AG04449 (cell line): Measurements from ENCODE around the gene MSL3B.

Experiments used
- CTCF ChIA-PET: fragments of 350-600 bp; formaldehyde crosslinking; extraction: SDS; loops from one replicate; lab custom pipeline; 2021; ENCODE audit warnings: antibody characterized with exemption; lab: Yijun Ruan, JAX
- POLR2A ChIA-PET: fragments of 400-600, 350-600 bp; formaldehyde crosslinking; extraction: SDS; loops from one replicate; lab custom pipeline; 2020; ENCODE audit warnings: antibody characterized with exemption, inconsistent platforms; lab: Yijun Ruan, JAX
- DNase-seq: peaks from one replicate; pipeline ENCODE4 v3.0.0-alpha.2; 2010; ENCODE audit warnings: low read depth, low spot score
- H3K4me3 ChIP-seq: 2 replicates; pipeline ENCODE4 v1.5.1; 2011; ENCODE audit warnings: low read depth, mild to moderate bottlenecking, control low read depth, low read length
- TF ChIP-seq, protein P1 (sequence below): IDR thresholded peaks from one replicate; pipeline ENCODE4 v1.5.1; 2011; ENCODE audit warnings: mild to moderate bottlenecking, moderate library complexity, low read length, control low read depth, inconsistent platforms; ENCODE audit not compliant: insufficient read depth; ENCODE audit errors: missing control alignments

MSL3B gene

DNA sequence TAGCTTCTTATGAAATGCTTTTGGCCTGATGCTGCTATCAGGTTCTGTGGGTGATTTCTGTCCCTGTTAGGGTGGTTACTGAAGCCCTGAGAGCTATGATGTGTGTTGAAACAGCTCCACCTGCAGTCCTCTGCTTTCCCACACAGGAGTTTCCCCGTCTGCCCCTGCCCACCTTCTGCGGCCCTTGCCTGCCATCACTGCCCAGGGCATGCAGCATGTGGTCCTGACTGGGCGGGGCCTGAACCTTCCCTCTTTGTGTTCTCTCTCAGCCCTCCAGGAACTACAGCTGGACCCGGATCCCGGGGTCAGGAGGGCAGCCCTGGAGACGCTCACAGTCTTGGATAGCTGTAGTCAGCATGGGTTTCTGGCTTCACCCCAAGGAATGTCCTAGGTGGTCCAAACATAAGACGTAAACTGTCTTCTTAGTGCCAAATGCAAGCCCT lies 35.3 kb downstream of the MSL3B start:
- CTCF ChIA-PET, result interaction anchor here (0.7 to 1.9 kb wide), 4 partner anchors 73 to 1091 kb away, joined by 3 to 13 read pairs (median 4); partner anchors contain the start of gene UGT1A1
- H3K4me3 ChIP-seq, result no peak overlapping the region
- TF ChIP-seq, protein P1, sequence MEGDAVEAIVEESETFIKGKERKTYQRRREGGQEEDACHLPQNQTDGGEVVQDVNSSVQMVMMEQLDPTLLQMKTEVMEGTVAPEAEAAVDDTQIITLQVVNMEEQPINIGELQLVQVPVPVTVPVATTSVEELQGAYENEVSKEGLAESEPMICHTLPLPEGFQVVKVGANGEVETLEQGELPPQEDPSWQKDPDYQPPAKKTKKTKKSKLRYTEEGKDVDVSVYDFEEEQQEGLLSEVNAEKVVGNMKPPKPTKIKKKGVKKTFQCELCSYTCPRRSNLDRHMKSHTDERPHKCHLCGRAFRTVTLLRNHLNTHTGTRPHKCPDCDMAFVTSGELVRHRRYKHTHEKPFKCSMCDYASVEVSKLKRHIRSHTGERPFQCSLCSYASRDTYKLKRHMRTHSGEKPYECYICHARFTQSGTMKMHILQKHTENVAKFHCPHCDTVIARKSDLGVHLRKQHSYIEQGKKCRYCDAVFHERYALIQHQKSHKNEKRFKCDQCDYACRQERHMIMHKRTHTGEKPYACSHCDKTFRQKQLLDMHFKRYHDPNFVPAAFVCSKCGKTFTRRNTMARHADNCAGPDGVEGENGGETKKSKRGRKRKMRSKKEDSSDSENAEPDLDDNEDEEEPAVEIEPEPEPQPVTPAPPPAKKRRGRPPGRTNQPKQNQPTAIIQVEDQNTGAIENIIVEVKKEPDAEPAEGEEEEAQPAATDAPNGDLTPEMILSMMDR, result no peak
- POLR2A ChIA-PET, result interaction anchor here (0.6 kb wide), 1 partner anchor 297 kb away, joined by 3 read pairs; no protein-coding TSS in a partner anchor
- DNase-seq, result no peak

DNA sequence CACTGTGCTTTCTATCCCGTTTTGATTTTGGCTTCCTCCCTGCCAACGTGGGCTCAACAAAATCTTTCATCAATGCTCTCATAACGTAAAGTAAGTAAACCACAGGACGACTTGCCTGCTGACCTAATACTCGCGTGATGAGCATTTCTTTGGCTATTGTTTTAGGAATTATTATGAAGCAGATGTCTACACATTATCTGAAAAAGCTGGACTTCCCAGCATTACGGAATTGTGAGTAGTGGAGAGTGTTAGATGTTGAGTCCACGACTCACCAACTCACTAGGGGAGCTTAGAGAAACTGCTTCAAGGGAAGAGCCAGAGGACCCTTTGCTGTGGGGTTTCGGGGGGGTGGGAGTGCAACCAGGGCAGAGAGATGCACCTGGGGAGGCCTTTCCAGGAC lies 35.8 kb downstream of the MSL3B start:
- POLR2A ChIA-PET, result interaction anchor here (0.6 kb wide), 1 partner anchor 296 kb away, joined by 3 read pairs; no protein-coding TSS in a partner anchor
- CTCF ChIA-PET, result interaction anchor here (0.7 to 1.9 kb wide), 3 partner anchors 72 to 389 kb away, joined by 3 to 13 read pairs (median 4); partner anchors contain the start of gene UGT1A1
- H3K4me3 ChIP-seq, result no peak overlapping the region

DNA sequence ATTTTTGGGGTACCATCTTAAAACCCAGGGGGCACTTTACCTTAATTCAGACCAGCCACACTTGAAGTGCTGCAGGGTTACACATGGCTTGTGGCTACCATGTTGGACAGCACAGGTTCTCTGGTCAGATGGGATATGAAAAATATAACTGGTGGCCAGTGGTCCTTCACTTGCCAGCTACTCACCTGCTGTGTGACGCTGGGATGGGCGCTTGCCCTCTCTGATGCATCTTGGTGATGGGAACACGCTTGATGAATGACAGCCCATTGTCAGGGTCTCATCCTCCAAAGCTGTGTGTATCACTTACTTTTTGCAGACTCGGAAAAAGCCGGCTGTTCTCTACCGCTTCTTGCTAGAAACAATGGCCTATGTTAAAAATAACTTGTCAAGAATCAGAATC lies 36.3 kb downstream of the MSL3B start:
- ChIA-PET CTCF (interaction anchor here (0.8 to 1.9 kb wide), 3 partner anchors 383 to 388 kb away, joined by 4 to 13 read pairs (median 4); no protein-coding TSS in a partner anchor), POLR2A (no interaction called here)
- no peak for DNase-seq
- TF ChIP-seq, protein P1, result no peak
- no peak overlapping the region for H3K4me3 ChIP-seq

More for the DNA sequence above, 35.8 kb downstream of the MSL3B start:
- no peak for DNase-seq
- TF ChIP-seq, protein P1, result no peak

DNA sequence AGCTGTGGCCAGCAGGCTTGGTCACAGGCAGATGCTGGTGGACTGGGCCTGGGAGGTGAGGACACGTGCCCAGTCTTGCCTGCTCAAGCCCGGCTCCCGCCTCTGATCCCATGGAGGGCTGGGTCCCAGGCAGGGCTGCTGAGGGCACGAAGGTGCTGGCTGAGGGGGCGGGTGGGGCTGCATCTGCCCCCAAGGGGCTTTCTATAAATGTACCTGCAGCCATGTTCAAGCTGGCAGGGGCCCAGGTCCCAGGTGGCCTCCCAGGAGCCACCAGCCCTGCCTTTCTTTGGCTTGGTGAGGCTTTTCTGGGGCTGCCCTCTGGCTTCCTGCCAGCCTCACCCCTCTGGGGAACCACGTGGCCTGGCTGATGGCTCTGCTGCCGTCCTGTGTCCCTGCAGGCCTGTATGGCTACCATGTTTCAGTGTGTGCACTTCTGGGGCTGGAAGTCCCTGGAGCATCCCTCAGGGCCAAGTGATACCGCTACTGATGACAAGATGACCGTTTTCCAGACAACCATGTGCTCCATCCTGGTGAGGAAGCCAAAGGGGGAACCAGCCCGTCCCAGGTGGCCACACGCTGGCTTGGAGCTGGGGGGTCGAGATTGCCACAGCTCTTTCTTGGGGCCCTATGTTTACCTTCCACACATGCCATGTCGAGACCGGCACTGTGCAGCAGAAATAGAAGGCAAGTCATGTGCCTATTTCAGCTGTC lies 37.0 kb downstream of the MSL3B start:
- ChIA-PET CTCF (interaction anchor here (1.2 kb wide), 1 partner anchor 382 kb away, joined by 4 read pairs; no protein-coding TSS in a partner anchor), POLR2A (no interaction called here)
- TF ChIP-seq, protein P1, result no peak
- H3K4me3 ChIP-seq, result no peak overlapping the region
- no peak for DNase-seq

DNA sequence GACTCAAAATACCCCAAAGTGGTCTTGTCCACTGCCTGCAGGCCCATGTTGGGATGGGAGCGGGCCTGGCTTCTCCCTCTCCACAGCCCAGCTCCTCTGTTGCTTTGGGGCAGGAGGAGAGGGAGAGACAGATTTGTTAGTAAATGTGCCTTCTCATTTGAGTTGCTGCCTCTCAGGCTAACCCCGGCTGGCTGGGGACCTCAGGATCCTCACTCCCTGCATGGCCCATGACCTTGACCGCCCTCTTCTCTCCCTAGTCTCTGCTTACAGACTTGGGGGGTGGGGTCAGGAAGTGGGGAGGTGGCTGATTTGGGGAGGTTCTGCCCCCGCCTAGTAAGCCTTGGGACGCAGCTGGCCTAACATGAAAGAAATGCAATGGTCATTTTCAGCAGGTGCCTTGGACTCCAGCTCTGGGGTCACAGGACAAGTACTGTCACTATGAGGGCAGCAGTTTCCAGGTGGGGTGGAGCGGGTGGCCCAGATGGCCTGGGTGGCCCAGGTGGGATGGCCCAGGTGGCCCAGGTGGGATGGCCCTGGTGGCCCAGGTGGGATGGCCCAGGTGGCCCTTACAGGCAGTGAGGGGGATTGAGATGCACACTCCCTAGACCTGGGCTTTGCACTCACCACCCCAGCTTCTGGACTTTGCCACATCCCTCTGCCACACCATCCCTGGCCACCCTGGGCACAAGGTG lies 37.9 kb downstream of the MSL3B start:
- TF ChIP-seq, protein P1, result no peak
- no peak for DNase-seq
- no peak overlapping the region for H3K4me3 ChIP-seq
- ChIA-PET CTCF (no interaction called here), POLR2A (no interaction called here)
